HG03571 (cell line): ENCODE measurements around the gene JAK3.
"Not testable (repeated sequence)": the region's sequence is repeated elsewhere in the genome, so short reads cannot be mapped to it uniquely, and the experiment has no call there.

Experiments
- ATAC-seq: cut with Tn5 transposase; IDR thresholded peaks from one replicate; pipeline ENCODE4 v1.9.1; 2021; ENCODE audit not compliant: unreplicated experiment

The JAK3 gene

GRCh38 chr19:17807731-17808316 lies 40.0 kb downstream of the JAK3 start:
- no peak for ATAC-seq

- no peak for ATAC-seq
Observed at GRCh38 chr19:17806945-17807344, 40.8 kb downstream of the JAK3 start.

GRCh38 chr19:17805427-17805826 lies 42.4 kb downstream of the JAK3 start:
- no peak for ATAC-seq

GRCh38 chr19:17803264-17803896 lies 44.4 kb downstream of the JAK3 start:
- ATAC-seq: no peak

- ATAC-seq: no peak
Observed at GRCh38 chr19:17802137-17802858, 45.5 kb downstream of the JAK3 start.

- not testable (repeated sequence) for ATAC-seq
Observed at GRCh38 chr19:17798599-17798998, 49.2 kb downstream of the JAK3 start.

GRCh38 chr19:17797424-17798201 lies 50.2 kb downstream of the JAK3 start:
- ATAC-seq: no peak

GRCh38 chr19:17796838-17797423 lies 50.9 kb downstream of the JAK3 start:
- ATAC-seq: no peak

GRCh38 chr19:17796013-17796837 lies 51.6 kb downstream of the JAK3 start:
- ATAC-seq: no peak

GRCh38 chr19:17795495-17795856 lies 52.3 kb downstream of the JAK3 start:
- ATAC-seq: no peak

GRCh38 chr19:17794731-17795494 lies 52.9 kb downstream of the JAK3 start, which contains the start of gene B3GNT3:
B3GNT3 (plus strand) TSS chr19:17795138; CDS start chr19:17807808, 12,670 bp downstream.
- ATAC-seq: no peak

- no peak for ATAC-seq
Observed at GRCh38 chr19:17794412-17794730, 53.4 kb downstream of the JAK3 start.

- ATAC-seq: no peak
Observed at GRCh38 chr19:17790059-17790780, 57.6 kb downstream of the JAK3 start.

- no peak for ATAC-seq
Observed at GRCh38 chr19:17788632-17789031, 59.1 kb downstream of the JAK3 start.

GRCh38 chr19:17787274-17787913 lies 60.4 kb downstream of the JAK3 start:
- no peak for ATAC-seq

GRCh38 chr19:17784201-17785008 lies 63.4 kb downstream of the JAK3 start:
- no peak for ATAC-seq

- ATAC-seq: not testable (repeated sequence)
Observed at GRCh38 chr19:17783721-17784120, 64.1 kb downstream of the JAK3 start.

GRCh38 chr19:17780781-17781180 lies 67.0 kb downstream of the JAK3 start:
- ATAC-seq: no peak
